ENCODE measurements around the gene ZMIZ1.

ZMIZ1 gene

GRCh38 chr10:79170993-79171392 is 102.2 kb downstream of the ZMIZ1 start:
- Histone ChIP-seq H4K20me1 (ENCODE audit: insufficient read depth) (no peaks in the 10 kb centered on the region), H3K4me1 (ENCODE audit: low read depth, poor library complexity, severe bottlenecking) (no peaks in the 10 kb centered on the region), H3K27ac (no peak overlapping the region), H3K4me2 (no peak overlapping the region), H3K27me3 (ENCODE audit: insufficient read depth, low read depth) (no peaks in the 10 kb centered on the region), H3K36me3 (ENCODE audit: insufficient read depth) (no peaks in the 10 kb centered on the region), H3K9ac (no peak overlapping the region), H3K79me2 (ENCODE audit: insufficient read depth, low read depth) (no peaks in the 10 kb centered on the region), H2AFZ (ENCODE audit: low read depth) (no peak overlapping the region), H3K4me3 (IDR thresholded peaks at IDR 0.05; ENCODE audit: insufficient read depth, low read depth, low read length) (no peak overlapping the region)
- no peak for TF ChIP-seq CTCF (conservative IDR thresholded peaks at IDR 0.05; ENCODE audit: low read depth, low read length)

- no peaks in the 10 kb centered on the region for H3K79me2 ChIP-seq (ENCODE audit: insufficient read depth, low read depth)
- H3K36me3 ChIP-seq (ENCODE audit: insufficient read depth) = no peaks in the 10 kb centered on the region
- no peaks in the 10 kb centered on the region for H4K20me1 ChIP-seq (ENCODE audit: insufficient read depth)
- H3K4me3 ChIP-seq (IDR thresholded peaks at IDR 0.05; ENCODE audit: insufficient read depth, low read depth, low read length) = no peak overlapping the region
- no peaks in the 10 kb centered on the region for H3K4me1 ChIP-seq (ENCODE audit: low read depth, poor library complexity, severe bottlenecking)
- H3K9ac ChIP-seq = no peak overlapping the region
- no peaks in the 10 kb centered on the region for H3K27me3 ChIP-seq (ENCODE audit: insufficient read depth, low read depth)
- no peak overlapping the region for H2AFZ ChIP-seq (ENCODE audit: low read depth)
- no peak overlapping the region for H3K27ac ChIP-seq
- no peak overlapping the region for H3K4me2 ChIP-seq
- TF ChIP-seq CTCF (conservative IDR thresholded peaks at IDR 0.05; ENCODE audit: low read depth, low read length) = no peak
These were observed 102.7 kb downstream of the ZMIZ1 start for GRCh38 chr10:79171504-79171903.

GRCh38 chr10:79172881-79173280 is 104.1 kb downstream of the ZMIZ1 start:
- no peak for TF ChIP-seq CTCF (conservative IDR thresholded peaks at IDR 0.05; ENCODE audit: low read depth, low read length)
- no peaks in the 10 kb centered on the region for H3K79me2 ChIP-seq (ENCODE audit: insufficient read depth, low read depth)
- H3K4me3 ChIP-seq (IDR thresholded peaks at IDR 0.05; ENCODE audit: insufficient read depth, low read depth, low read length) = no peak overlapping the region
- no peak overlapping the region for H2AFZ ChIP-seq (ENCODE audit: low read depth)
- H4K20me1 ChIP-seq (ENCODE audit: insufficient read depth) = no peaks in the 10 kb centered on the region
- no peaks in the 10 kb centered on the region for H3K4me1 ChIP-seq (ENCODE audit: low read depth, poor library complexity, severe bottlenecking)
- no peaks in the 10 kb centered on the region for H3K27me3 ChIP-seq (ENCODE audit: insufficient read depth, low read depth)
- no peak overlapping the region for H3K9ac ChIP-seq
- no peak overlapping the region for H3K27ac ChIP-seq
- no peaks in the 10 kb centered on the region for H3K36me3 ChIP-seq (ENCODE audit: insufficient read depth)
- H3K4me2 ChIP-seq = no peak overlapping the region

- no peak for TF ChIP-seq CTCF (conservative IDR thresholded peaks at IDR 0.05; ENCODE audit: low read depth, low read length)
- no peaks in the 10 kb centered on the region for H3K36me3 ChIP-seq (ENCODE audit: insufficient read depth)
- no peak overlapping the region for H3K4me3 ChIP-seq (IDR thresholded peaks at IDR 0.05; ENCODE audit: insufficient read depth, low read depth, low read length)
- no peaks in the 10 kb centered on the region for H4K20me1 ChIP-seq (ENCODE audit: insufficient read depth)
- H3K4me1 ChIP-seq (ENCODE audit: low read depth, poor library complexity, severe bottlenecking) = no peaks in the 10 kb centered on the region
- H3K4me2 ChIP-seq = no peak overlapping the region
- H3K79me2 ChIP-seq (ENCODE audit: insufficient read depth, low read depth) = no peaks in the 10 kb centered on the region
- H3K27ac ChIP-seq = no peak overlapping the region
- no peaks in the 10 kb centered on the region for H3K27me3 ChIP-seq (ENCODE audit: insufficient read depth, low read depth)
- no peak overlapping the region for H3K9ac ChIP-seq
- H2AFZ ChIP-seq (ENCODE audit: low read depth) = no peak overlapping the region
These were observed 105.0 kb downstream of the ZMIZ1 start for GRCh38 chr10:79173582-79174262.

All from KMS-11 (cell line).